Motor neuron (in vitro differentiated cells): ENCODE measurements around the gene NELFE. TPM values are rescaled to one million over a fixed set of nuclear protein-coding genes. Genes with fewer than 3 reads are reported as not detected.
A peak's percentile ranks its signal among the peaks of the same experiment; 100 is the strongest.
"Not testable (repeated sequence)": the region's sequence is repeated elsewhere in the genome, so short reads cannot be mapped to it uniquely, and the experiment has no call there.

Source experiments
- ATAC-seq, 8 experiments: fragments of 200-7000 bp; cut with Tn5 transposase; replicated peaks in 6 of 8; 2 replicates each; pipeline ENCODE4 v1.8.0; 2021; ENCODE audit warnings: mild to moderate bottlenecking in 8 of 8, moderate library complexity in 8 of 8
- H3K27ac ChIP-seq, 2 donors: fragments of 250-450 bp; sonication (Bioruptor Pico); 2 replicates each; pipeline ENCODE4 v1.9.0; 2021; ENCODE audit warnings: antibody characterized with exemption in 2 of 2, mild to moderate bottlenecking in 2 of 2, moderate library complexity in 1 of 2
- H3K4me1 ChIP-seq, 2 donors: fragments of 250-450 bp; sonication (Bioruptor Pico); replicated peaks in 1 of 2; 2 replicates each; pipeline ENCODE4 v1.6.1; 2021; ENCODE audit warnings: antibody characterized with exemption in 2 of 2, mild to moderate bottlenecking in 2 of 2, moderate library complexity in 1 of 2
- H3K4me3 ChIP-seq, 5 donors: fragments of 250-450 bp; sonication (Bioruptor Pico); 2 replicates each; pipeline ENCODE4 v1.9.0; 2021; ENCODE audit warnings: antibody characterized with exemption in 5 of 5, mild to moderate bottlenecking in 5 of 5, moderate library complexity in 4 of 5
- WGBS, 10 experiments: fragments of 450-650 bp; shearing (Covaris generic); methylation state at CpG; one replicate each; pipeline ENCODE4 v1.0.0; 2022; 5-methylcytosine and 5-hydroxymethylcytosine counted together
- in situ Hi-C, 9 experiments: fragments of 400-800 bp; cut with MboI; loops; one replicate each; pipeline ENCODE4 v1.15.0; 2021; ENCODE audit warnings: low sequenced_read_pairs in 9 of 9, low pct_unique_long_range_greater_than_20kb in 2 of 9; ENCODE audit not compliant: unreplicated experiment in 9 of 9
- total RNA-seq, 8 experiments: library from RNA; unstranded; fragments of 300-600 nt; gene quantifications; 2 replicates each; pipeline versions ENCODE4 v1.2.3 to v1.2.4, GENCODE V29; 2022

The NELFE gene
- total RNA-seq, 8 experiments from 2014 or later, result 50.3 to 91.1 (median 72.3) TPM

DNA sequence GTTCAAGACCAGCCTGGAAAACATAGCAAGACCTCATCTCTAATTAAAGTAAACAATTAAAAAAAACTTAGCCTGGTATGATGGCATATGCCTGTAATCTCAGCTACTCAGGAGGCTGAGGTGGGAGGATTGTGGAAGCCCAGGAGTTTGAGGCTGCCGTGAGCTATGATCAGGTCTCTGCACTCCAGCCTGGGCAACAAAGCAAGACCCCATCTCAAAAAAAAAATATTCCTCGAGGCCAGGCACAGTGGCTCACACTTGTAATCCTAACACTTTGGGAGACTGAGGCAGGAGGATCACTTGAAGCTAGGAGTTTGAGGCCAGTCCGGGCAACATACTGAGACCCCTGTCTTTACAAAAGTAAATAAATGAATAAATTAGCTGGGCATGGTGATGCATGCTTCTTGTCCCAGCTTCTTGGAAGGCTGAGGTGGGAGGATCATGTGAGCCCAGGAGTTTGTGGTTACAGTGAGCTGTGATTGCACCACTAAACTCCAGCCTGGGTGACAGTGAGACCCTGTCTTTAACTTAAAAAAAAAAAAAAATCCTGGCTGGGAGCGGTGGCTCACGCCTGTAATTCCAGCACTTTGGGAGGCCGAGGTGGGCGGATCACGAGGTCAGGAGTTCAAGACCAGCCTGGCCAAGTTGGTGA lies 40.6 kb downstream of the NELFE start:
- Histone ChIP-seq H3K27ac (no peak overlapping the region), H3K4me1 (no peaks in the 10 kb centered on the region), H3K4me3 (no peak overlapping the region)
- in situ Hi-C loops, result no loop called here
- ATAC-seq, result no peak
- 17 to 81% (median 70%) methylated on average over 1 to 6 of the region's 8 CpGs; no CpG with 5 or more reads in 3 of the 10 experiments for WGBS, 10 experiments

DNA sequence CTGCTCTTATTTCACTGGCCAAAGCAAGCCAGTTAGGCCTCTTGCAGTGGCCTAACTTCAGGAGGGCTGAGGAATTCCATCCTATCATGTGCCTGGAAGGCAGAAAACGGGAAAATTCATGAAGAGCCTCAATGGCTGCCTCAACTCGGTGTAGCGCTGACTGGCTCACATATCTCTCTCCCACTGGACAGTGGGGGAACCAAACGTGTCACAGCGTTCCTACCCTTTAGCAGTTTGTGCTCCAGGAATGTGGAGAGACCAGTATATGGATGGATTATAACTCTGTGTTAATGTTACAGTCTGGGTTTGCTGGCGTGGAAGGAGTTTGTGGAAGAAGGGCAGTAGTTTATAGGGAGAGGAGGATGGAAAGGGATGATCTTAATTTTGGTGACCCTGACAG lies 43.0 kb downstream of the NELFE start:
- Histone ChIP-seq H3K4me1 (no peaks in the 10 kb centered on the region), H3K4me3 (no peak overlapping the region), H3K27ac (no peak overlapping the region)
- 67 to 95% (median 79%) methylated on average over 1 to 6 of the region's 6 CpGs; no CpG with 5 or more reads in 3 of the 10 experiments for WGBS, 10 experiments
- in situ Hi-C loops, result no loop called here
- no peak for ATAC-seq

DNA sequence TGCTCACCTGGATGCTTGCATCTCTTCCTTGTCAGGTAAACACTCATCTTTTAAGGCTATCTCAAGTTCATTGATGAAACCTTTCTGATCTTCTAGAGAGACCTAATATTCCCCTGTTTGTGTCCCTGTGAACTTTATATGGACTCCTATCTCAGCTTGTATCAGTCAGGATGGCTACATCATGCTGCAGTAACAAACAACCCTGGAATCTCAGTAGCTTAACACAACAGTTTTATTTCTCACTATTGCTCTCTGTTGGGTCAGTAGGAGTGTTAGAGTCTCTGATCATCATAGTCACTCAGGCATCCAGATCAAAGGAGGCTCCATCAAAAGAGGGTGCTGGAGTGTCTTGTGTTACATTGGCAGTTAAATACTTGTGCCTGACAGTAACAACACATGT lies 43.4 kb downstream of the NELFE start:
- Histone ChIP-seq H3K4me1 (no peaks in the 10 kb centered on the region), H3K4me3 (no peak overlapping the region), H3K27ac (no peak overlapping the region)
- in situ Hi-C loops, result no loop called here
- no peak for ATAC-seq

DNA sequence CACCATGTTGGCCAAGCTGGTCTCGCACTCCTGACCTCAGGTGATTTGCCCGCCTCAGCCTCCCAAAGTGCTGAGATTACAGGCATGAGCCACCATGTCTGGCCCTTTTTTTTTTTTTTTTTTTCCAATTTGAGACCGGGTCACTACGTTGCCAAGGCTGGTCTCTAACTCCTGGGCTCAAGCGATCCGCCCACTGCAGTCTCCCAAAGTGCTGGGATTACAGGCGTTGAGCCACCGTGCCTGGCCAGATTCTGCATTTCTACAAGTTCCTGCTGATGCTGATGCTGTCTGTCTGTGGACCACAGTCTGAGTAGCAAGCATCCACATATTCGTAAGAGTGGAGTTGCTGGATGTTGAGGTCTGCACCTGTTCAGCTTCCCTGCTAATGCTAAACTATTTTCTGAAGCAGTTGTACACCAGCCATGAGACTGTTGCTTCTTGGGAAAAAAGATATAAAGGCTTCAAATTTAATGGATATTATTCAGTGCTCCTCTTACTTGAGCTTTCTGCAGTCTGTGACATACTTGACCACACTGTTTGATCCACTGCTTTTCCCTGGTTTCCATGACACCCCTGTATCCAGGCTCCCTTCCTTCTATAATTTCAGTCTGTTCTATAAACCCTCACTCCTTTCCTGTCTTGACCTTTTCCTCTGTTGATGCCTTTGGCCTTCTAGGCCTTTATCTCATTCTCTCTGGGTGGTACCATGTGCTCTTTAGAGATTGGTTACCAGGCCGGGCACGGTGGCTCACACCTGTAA lies 46.8 kb downstream of the NELFE start:
- H3K4me1 ChIP-seq, result no peaks in the 10 kb centered on the region
- ATAC-seq, result peak in 1 of 8 experiments; percentile 50
- H3K4me3 ChIP-seq, result no peak overlapping the region
- H3K27ac ChIP-seq, result no peak overlapping the region
- 58 to 100% (median 73%) methylated on average over 1 to 9 of the region's 11 CpGs; no CpG with 5 or more reads in 2 of the 10 experiments for WGBS, 10 experiments
- in situ Hi-C loops, result no loop called here

DNA sequence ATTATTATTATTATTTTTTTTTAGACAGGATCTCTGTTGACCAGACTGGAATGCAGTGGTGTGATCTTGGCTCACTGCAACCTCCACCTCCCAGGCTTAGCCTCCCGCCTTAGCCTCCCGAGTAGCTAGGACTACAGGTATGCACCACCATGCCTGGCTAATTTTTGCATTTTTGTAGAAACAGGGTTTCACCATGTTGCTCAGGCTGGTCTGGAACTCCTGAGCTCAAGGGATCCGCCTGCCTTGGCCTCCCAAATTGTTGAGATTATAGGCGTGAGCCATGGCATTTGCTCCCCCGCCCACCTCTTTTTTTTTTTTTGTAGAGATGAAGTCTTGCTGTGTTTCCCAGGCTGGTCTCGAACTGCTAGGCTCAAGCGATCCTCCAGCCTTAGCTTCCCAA lies 49.5 kb downstream of the NELFE start:
- H3K27ac ChIP-seq, in situ Hi-C loops, H3K4me3 ChIP-seq, H3K4me1 ChIP-seq, ATAC-seq: not testable (repeated sequence)
- WGBS, 10 experiments, result 60 to 92% (median 74%) methylated on average over 4 to 7 of the region's 7 CpGs; no CpG with 5 or more reads in 4 of the 10 experiments

DNA sequence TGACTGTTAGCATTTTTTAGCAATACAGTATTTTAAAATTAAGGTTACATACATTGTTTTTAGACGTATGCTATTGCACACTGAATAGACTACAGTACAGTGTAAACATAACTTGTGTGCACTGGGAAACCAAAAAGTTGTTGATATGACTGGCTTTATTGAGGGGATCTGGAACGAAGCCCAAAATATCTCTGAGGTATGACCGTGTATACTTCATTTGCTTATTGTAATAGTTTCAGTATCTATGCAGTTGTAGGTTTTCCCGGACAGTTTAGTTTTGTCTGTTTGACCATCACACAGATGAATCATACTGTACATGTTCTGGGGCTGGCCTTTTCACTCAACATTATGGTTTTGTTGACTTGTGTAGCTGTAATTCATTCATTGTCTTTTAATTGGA lies 50.0 kb downstream of the NELFE start:
- Histone ChIP-seq H3K4me3 (no peak overlapping the region), H3K27ac (no peak overlapping the region), H3K4me1 (no peaks in the 10 kb centered on the region)
- ATAC-seq, result peak in 1 of 8 experiments; percentile 8
- WGBS, 10 experiments, result 44 to 100% (median 80%) methylated on average over 1 to 4 of the region's 4 CpGs
- in situ Hi-C loops, result no loop called here

DNA sequence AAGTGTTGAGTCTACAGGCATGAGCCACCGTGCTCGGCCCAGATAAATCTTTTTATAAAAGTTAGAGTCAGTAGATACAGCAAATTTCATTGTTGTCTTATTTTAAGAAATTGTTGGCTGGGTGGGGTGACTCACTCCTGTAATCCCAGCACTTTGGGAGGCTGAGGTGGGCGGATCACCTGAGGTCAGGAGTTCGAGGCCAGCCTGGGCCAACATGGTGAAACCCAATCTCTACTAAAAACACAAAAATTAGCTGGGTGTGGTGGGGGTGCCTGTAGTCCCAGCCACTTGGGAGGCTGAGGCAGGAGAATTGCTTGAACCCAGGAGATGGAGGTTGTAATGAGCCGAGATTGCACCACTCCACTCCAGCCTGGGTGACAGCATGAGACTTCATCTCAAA lies 50.5 kb downstream of the NELFE start:
- H3K4me3 ChIP-seq, ATAC-seq: not testable (repeated sequence)
- WGBS, 10 experiments, result 80 to 100% (median 91%) methylated on average over 1 to 5 of the region's 5 CpGs; no CpG with 5 or more reads in 3 of the 10 experiments

DNA sequence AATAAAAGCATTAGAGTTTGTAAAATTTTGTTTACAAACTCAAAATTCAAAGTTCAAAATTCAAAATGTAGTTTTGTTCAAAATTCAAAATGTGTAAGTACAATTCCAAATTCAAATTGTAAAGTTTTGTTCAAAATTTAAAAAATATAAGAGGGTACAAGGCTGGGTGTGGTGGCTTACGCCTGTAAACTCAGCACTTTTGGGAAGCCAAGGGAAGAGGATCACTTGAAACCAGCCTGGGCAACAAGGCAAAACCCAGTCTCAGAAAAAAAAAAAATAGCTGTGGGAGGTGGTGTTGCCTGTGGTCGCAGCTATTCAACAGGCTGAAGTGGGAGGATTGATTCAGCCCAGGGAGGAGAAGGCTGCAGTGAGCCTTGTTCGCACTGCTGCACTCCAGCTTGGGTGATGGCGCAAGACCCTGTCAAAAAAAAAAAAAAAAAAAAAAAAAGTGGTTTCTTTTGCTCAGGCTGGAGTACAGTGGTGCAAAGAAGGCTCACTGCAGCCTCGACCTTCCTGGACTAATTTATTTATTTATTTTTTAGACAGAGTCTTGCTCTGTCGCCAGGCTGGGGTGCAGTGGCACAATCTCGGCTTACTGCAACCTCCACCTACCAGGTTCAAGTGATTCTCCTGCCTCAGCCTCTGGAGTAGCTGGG lies 51.5 kb downstream of the NELFE start:
- Histone ChIP-seq H3K4me1 (peaks cover 4 to 5% of the 10 kb centered on the region in 2 donors), H3K27ac (no peak overlapping the region), H3K4me3 (no peak overlapping the region)
- 21 to 86% (median 60%) methylated on average over 1 to 6 of the region's 7 CpGs; no CpG with 5 or more reads in 1 of the 10 experiments for WGBS, 10 experiments
- peak; percentile 7 to 69 (median 52) for ATAC-seq
- in situ Hi-C loops, result no loop called here

More for the DNA sequence above, 50.5 kb downstream of the NELFE start:
- H3K4me1 ChIP-seq, H3K27ac ChIP-seq, in situ Hi-C loops: not testable (repeated sequence)

DNA sequence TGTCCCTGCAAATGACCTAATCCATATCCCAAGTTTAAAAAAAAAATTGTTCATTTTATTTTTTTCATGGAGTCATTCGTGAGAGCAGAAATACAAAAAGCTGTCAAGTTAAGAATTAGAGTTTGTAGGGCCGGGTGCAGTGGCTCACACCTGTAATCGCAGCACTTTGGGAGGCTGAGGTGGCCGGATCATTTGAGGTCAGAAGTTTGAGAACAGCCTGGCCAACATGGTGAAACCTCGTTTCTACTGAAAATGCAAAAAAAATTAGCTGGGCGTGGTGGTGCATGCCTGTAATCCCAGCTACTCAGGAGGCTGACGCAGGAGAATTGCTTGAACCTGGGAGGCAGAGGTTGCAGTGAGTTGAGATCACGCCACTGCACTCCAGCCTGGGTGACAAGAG lies 52.0 kb downstream of the NELFE start:
- H3K4me3 ChIP-seq, H3K27ac ChIP-seq, in situ Hi-C loops, H3K4me1 ChIP-seq: not testable (repeated sequence)
- WGBS, 10 experiments, result 33 to 100% (median 74%) methylated on average over 2 to 7 of the region's 8 CpGs; no CpG with 5 or more reads in 1 of the 10 experiments
- peak in 1 of 8 experiments; percentile 2 for ATAC-seq

DNA sequence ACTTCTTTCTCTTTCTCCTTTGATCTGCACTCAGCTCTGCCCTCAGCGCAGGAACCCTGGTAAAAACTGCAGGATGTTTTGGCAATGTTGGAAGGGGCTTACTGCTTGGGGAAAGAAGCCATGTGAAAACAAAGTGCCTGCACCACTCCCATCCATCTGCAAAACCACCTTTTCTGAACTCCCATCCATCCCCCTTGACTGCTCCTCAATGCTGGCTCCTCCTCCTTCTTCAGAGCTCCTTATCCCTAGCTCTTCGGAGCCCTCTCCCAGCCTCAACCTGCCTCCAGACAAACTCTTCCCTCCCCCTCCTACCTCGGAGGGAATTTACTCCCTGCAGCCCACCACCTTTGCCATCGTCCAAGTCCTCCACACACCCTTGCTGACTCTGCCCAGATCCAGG lies 52.6 kb downstream of the NELFE start:
- no peak overlapping the region for H3K4me3 ChIP-seq
- ATAC-seq, result no peak
- peaks cover 6 to 7% of the 10 kb centered on the region in 2 donors for H3K4me1 ChIP-seq
- in situ Hi-C loops, result no loop called here
- 0 to 67% (median 33%) methylated on average over 1 to 4 of the region's 4 CpGs; no CpG with 5 or more reads in 1 of the 10 experiments for WGBS, 10 experiments
- no peak overlapping the region for H3K27ac ChIP-seq

DNA sequence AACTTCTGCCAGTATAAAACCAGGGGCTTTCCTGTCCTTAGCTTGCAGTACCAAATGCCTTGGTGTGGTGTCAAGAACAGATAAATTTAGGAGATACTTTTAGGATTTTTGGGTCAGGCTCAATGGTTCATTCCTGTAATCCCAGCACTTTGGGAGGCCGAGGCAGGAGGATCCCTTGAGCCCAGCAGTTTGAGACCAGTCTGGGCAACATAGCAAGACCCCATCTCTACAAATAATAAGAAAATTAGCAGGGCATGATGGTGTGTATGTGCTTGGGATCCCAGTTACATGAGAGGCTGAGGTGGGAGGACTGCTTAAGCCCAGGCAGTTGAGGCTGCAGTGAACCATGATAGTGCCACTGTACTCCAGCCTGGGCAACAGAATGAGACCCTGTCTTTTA lies 53.7 kb downstream of the NELFE start:
- peaks cover 12 to 15% of the 10 kb centered on the region in 2 donors for H3K4me1 ChIP-seq
- in situ Hi-C loops, result no loop called here
- WGBS, 10 experiments, result 80 to 100% (median 100%) methylated on average over 1 of the region's 1 CpG; no CpG with 5 or more reads in 6 of the 10 experiments

DNA sequence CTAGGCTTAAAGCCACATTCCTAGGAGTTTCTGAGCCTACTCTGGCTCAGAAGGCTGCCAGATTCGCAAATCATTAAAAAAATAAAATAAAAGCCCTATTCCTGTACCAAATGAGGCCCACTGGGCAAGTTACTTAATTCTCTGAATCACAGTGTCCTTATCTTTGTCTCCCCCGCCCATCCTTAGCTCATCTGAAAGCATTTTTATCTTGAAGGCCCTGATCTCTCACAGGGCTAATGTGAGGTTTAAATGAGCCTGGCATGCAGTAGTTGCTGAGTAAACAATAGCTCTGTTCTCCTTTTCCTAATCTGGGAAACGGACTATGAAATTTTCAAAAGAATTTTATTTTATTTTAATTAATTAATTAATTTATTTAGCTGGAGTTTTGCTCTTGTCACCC lies 54.8 kb downstream of the NELFE start:
- H3K27ac ChIP-seq, result no peak overlapping the region
- in situ Hi-C loops, result no loop called here

More for the DNA sequence above, 53.7 kb downstream of the NELFE start:
- Histone ChIP-seq H3K4me3 (no peak overlapping the region), H3K27ac (no peak overlapping the region)
- no peak for ATAC-seq

More for the DNA sequence above, 54.8 kb downstream of the NELFE start:
- ATAC-seq, result no peak
- peaks cover 12 to 15% of the 10 kb centered on the region in 2 donors for H3K4me1 ChIP-seq
- no peak overlapping the region for H3K4me3 ChIP-seq
- 40 to 100% (median 89%) methylated on average over 1 to 3 of the region's 3 CpGs; no CpG with 5 or more reads in 1 of the 10 experiments for WGBS, 10 experiments
